ENCODE data around the gene ZNF358.

ZNF358 gene

DNA sequence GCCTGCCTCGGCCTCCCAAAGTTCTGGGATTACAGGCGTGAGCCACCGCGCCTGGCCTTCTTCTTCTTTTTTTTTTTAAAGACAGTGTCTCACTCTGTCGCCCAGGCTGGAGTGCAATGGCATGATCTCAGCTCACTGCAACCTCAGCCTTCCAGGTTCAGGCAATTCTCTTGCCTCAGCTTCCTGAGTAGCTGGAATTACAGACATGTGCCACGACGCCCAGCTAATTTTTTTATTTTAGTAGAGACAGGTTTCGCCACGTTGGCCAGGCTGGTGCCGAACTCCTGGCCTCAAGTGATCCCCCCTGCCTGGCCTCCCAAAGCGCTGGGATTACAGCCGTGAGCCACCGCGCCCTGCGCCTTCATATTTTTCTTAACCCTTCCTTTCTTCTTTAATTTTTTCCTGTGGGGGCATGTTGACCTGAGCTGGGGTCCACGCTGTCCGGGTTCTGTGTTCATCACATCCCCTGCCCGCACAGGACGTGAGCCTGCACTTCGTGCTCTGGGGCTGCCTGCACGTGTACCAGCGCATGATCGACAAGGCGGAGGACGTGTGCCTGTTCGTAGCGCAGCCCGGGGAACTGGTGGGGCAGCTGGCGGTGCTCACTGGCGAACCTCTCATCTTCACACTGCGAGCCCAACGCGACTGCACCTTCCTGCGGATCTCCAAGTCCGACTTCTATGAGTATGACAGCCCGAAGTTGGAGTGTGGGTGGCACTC lies 33.7 kb downstream of the ZNF358 start:
- no peak for TF ChIP-seq SIN3A (IDR thresholded peaks at IDR 0.05; ENCODE audit: borderline replicate concordance, insufficient read depth, low read length)
- TF ChIP-seq, protein P1, sequence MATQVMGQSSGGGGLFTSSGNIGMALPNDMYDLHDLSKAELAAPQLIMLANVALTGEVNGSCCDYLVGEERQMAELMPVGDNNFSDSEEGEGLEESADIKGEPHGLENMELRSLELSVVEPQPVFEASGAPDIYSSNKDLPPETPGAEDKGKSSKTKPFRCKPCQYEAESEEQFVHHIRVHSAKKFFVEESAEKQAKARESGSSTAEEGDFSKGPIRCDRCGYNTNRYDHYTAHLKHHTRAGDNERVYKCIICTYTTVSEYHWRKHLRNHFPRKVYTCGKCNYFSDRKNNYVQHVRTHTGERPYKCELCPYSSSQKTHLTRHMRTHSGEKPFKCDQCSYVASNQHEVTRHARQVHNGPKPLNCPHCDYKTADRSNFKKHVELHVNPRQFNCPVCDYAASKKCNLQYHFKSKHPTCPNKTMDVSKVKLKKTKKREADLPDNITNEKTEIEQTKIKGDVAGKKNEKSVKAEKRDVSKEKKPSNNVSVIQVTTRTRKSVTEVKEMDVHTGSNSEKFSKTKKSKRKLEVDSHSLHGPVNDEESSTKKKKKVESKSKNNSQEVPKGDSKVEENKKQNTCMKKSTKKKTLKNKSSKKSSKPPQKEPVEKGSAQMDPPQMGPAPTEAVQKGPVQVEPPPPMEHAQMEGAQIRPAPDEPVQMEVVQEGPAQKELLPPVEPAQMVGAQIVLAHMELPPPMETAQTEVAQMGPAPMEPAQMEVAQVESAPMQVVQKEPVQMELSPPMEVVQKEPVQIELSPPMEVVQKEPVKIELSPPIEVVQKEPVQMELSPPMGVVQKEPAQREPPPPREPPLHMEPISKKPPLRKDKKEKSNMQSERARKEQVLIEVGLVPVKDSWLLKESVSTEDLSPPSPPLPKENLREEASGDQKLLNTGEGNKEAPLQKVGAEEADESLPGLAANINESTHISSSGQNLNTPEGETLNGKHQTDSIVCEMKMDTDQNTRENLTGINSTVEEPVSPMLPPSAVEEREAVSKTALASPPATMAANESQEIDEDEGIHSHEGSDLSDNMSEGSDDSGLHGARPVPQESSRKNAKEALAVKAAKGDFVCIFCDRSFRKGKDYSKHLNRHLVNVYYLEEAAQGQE (IDR thresholded peaks at IDR 0.05; ENCODE audit: insufficient read depth in 1 of 2, low read depth in 2 of 2, low read length in 2 of 2) = no peak
- no peak for TF ChIP-seq FOXP2 (optimal IDR thresholded peaks at IDR 0.05; ENCODE audit: borderline replicate concordance, extremely low read depth, extremely low read length, insufficient read depth)
- no peak for TF ChIP-seq POLR2AphosphoS5 (IDR thresholded peaks at IDR 0.05; ENCODE audit: low read depth, low read length)
- TF ChIP-seq TAF1 (IDR thresholded peaks at IDR 0.05; ENCODE audit: borderline replicate concordance, insufficient read depth, low read length) = no peak

DNA sequence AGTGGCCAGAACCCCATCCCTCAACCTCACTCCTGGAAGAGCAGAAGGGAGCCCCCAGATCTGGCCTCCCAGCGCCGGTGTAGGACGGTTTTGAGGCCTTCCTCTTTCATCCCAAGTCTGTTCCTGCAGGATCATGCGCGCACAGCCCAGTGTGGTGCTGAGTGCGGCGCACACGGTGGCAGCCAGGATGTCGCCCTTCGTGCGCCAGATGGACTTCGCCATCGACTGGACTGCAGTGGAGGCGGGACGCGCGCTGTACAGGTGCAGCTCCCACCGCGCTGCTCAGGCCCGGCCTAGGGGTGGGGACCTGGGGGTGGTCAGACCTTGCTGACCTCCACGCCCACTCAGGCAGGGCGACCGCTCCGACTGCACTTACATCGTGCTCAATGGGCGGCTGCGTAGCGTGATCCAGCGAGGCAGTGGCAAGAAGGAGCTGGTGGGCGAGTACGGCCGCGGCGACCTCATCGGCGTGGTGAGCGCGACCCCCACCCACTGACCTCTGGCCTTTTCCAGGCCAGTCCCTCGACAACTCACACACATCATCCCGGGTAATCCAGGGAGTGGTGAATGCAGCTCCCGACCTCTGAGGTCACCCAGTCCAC lies 34.4 kb downstream of the ZNF358 start:
- no peak for TF ChIP-seq SIN3A (IDR thresholded peaks at IDR 0.05; ENCODE audit: borderline replicate concordance, insufficient read depth, low read length)
- TF ChIP-seq, protein P1 (IDR thresholded peaks at IDR 0.05; ENCODE audit: insufficient read depth in 1 of 2, low read depth in 2 of 2, low read length in 2 of 2) = no peak
- TF ChIP-seq TAF1 (IDR thresholded peaks at IDR 0.05; ENCODE audit: borderline replicate concordance, insufficient read depth, low read length) = no peak

DNA sequence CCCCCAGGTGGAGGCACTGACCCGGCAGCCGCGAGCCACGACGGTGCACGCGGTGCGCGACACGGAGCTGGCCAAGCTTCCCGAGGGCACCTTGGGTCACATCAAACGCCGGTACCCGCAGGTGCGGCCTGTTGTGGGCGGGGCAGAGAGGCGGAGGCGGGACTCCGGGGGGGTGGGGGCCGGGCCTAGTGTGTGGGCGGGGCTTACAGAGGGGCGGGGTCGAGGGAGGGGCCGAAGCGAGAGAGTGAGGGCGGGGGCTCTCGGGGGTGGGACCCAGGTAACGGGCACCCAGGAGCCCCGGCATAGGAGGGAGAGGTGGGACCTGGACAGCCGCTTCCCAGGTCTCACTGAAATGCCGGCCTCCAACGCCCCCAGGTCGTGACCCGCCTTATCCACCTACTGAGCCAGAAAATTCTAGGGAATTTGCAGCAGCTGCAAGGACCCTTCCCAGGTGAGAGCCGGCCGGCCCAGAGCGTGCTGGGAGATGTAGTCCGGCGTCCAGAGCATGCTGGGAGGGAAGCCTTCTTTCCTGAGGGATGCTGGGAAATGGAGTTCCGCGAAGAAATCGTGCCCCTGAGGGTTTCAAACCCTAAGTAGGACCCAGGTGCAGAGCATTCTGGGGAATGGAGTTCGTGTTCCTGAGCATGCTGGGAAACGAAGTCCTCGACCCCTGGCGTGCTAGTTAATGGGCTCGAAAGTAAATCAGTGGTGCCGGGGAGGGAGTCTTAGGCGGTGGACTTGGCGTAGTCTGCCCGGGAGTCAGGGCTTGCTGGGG lies 35.3 kb downstream of the ZNF358 start:
- TF ChIP-seq FOXP2 (optimal IDR thresholded peaks at IDR 0.05; ENCODE audit: borderline replicate concordance, extremely low read depth, extremely low read length, insufficient read depth) (no peak), SIN3A (IDR thresholded peaks at IDR 0.05; ENCODE audit: borderline replicate concordance, insufficient read depth, low read length) (no peak), POLR2AphosphoS5 (IDR thresholded peaks at IDR 0.05; ENCODE audit: low read depth, low read length) (no peak)
- TF ChIP-seq, protein P1 (IDR thresholded peaks at IDR 0.05; ENCODE audit: insufficient read depth in 1 of 2, low read depth in 2 of 2, low read length in 2 of 2) = no peak

DNA sequence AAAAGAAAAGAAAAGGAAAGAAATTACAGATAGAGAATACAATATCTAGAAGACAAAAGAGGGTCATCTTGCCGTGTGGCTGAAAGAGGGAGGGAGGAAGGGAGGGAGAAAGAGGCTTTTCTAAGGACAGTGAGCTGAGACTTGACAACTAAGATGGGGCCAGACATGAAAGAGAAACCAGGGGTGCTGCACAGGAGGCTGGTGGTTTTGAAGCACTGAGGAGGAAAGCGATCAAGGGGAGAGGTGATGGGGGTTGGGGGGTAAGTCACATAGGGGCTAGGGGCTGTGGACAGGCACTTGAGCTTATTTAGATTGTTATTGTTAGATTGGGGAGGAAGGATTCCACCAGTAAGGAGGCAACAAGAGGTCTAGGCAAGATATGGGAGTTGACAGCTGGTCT lies 36.9 kb downstream of the ZNF358 start:
- TF ChIP-seq SIN3A (IDR thresholded peaks at IDR 0.05; ENCODE audit: borderline replicate concordance, insufficient read depth, low read length) (no peak), TAF1 (IDR thresholded peaks at IDR 0.05; ENCODE audit: borderline replicate concordance, insufficient read depth, low read length) (no peak), POLR2AphosphoS5 (IDR thresholded peaks at IDR 0.05; ENCODE audit: low read depth, low read length) (no peak), FOXP2 (optimal IDR thresholded peaks at IDR 0.05; ENCODE audit: borderline replicate concordance, extremely low read depth, extremely low read length, insufficient read depth) (no peak)
- TF ChIP-seq, protein P1 (IDR thresholded peaks at IDR 0.05; ENCODE audit: insufficient read depth in 1 of 2, low read depth in 2 of 2, low read length in 2 of 2) = no peak

Measured in PFSK-1 (cell line).